Measurements from ENCODE around the gene NABP2. TPM values are rescaled to one million over a fixed set of nuclear protein-coding genes. Genes with fewer than 3 reads are reported as not detected.

Gene NABP2
- polyA plus RNA-seq, 3 donors from 2014 or later: 3.2 to 8.8 (median 6.8) TPM

Other genes starting within 250 kb of the NABP2 start
- gene SUOX, start 227.1 kb upstream of the NABP2 start, polyA plus RNA-seq: 1 to 10 TPM; 3.5 to 5.9 (median 5.9) TPM
- 1 to 10 TPM in 1 of 3 donors, not detected in 2; 1.0 TPM for gene IKZF4, start 203.3 kb upstream of the NABP2 start, polyA plus RNA-seq
- gene RPS26, start 182.4 kb upstream of the NABP2 start, polyA plus RNA-seq: 100 to 1,000 TPM; 294 to 705 (median 698) TPM
- not detected for gene ERBB3, start 144.2 kb upstream of the NABP2 start, polyA plus RNA-seq
- 100 to 1,000 TPM; 192 to 222 (median 214) TPM for gene PA2G4, start 119.8 kb upstream of the NABP2 start, polyA plus RNA-seq
- gene RPL41, start 107.7 kb upstream of the NABP2 start, polyA plus RNA-seq: 1,000 to 10,000 TPM; 2,591 to 7,233 (median 3,803) TPM
- gene ZC3H10, start 106.1 kb upstream of the NABP2 start, polyA plus RNA-seq: 1 to 10 TPM in 2 of 3 donors, under 1 TPM in 1; 0.86 to 4.2 (median 1.3) TPM
- gene ESYT1, start 96.1 kb upstream of the NABP2 start, polyA plus RNA-seq: 100 to 1,000 TPM; 217 to 502 (median 273) TPM
- 10 to 100 TPM in 1 of 3 donors, 1 to 10 TPM in 2; 1.5 to 12.9 (median 9.3) TPM for gene MYL6B, start 71.8 kb upstream of the NABP2 start, polyA plus RNA-seq
- gene MYL6, start 66.0 kb upstream of the NABP2 start, polyA plus RNA-seq: 1,000 to 10,000 TPM; 2,998 to 5,712 (median 4,230) TPM
- gene SMARCC2, start 34.9 kb upstream of the NABP2 start, polyA plus RNA-seq: 100 to 1,000 TPM in 1 of 3 donors, 10 to 100 TPM in 2; 25.7 to 118 (median 43.7) TPM
- gene RNF41, start 2.4 kb upstream of the NABP2 start, polyA plus RNA-seq: 10 to 100 TPM; 49.0 to 55.1 (median 49.3) TPM
- not detected for gene SLC39A5, start 5.7 kb downstream of the NABP2 start, polyA plus RNA-seq
- 10 to 100 TPM in 1 of 3 donors, 1 to 10 TPM in 2; 3.2 to 23.3 (median 3.7) TPM for gene ANKRD52, start 34.0 kb downstream of the NABP2 start, polyA plus RNA-seq
- gene COQ10A, start 42.6 kb downstream of the NABP2 start, polyA plus RNA-seq: 10 to 100 TPM; 12.0 to 18.6 (median 18.3) TPM
- gene CS, start 76.0 kb downstream of the NABP2 start, polyA plus RNA-seq: 10 to 100 TPM; 41.7 to 82.2 (median 67.3) TPM
- 100 to 1,000 TPM; 201 to 232 (median 228) TPM for gene CNPY2, start 91.6 kb downstream of the NABP2 start, polyA plus RNA-seq
- gene PAN2, start 109.7 kb downstream of the NABP2 start, polyA plus RNA-seq: 1 to 10 TPM; 4.6 to 9.4 (median 8.7) TPM
- gene IL23A, start 114.5 kb downstream of the NABP2 start, polyA plus RNA-seq: 1 to 10 TPM in 1 of 3 donors, under 1 TPM in 2; 0.21 to 1.5 (median 0.40) TPM
- 10 to 100 TPM; 49.5 to 78.1 (median 61.4) TPM for gene STAT2, start 135.8 kb downstream of the NABP2 start, polyA plus RNA-seq
- not detected for gene APOF, start 138.5 kb downstream of the NABP2 start, polyA plus RNA-seq
- 10 to 100 TPM in 1 of 3 donors, 1 to 10 TPM in 2; 3.5 to 11.3 (median 4.8) TPM for gene TIMELESS, start 225.1 kb downstream of the NABP2 start, polyA plus RNA-seq
- gene MIP, start 230.3 kb downstream of the NABP2 start, polyA plus RNA-seq: under 1 TPM in 2 of 3 donors, not detected in 1; 0.15 to 0.25 TPM
- 1 to 10 TPM in 2 of 3 donors, under 1 TPM in 1; 0.82 to 1.1 (median 1.1) TPM for gene SPRYD4, start 244.2 kb downstream of the NABP2 start, polyA plus RNA-seq